Esophagus squamous epithelium (tissue), 5 donors: ENCODE results near the gene SENP2. TPM values are rescaled to one million over a fixed set of nuclear protein-coding genes. Genes with fewer than 3 reads are reported as not detected.

ENCODE experiments used
- DNase-seq: peaks from one replicate; lab custom pipeline; 2025; lab: John Stamatoyannopoulos, UW
- H3K27ac ChIP-seq, 4 donors: fragments of 200-600 bp; sonication (generic); one replicate each; pipeline ENCODE4 v1.5.1; 2016 to 2019; ENCODE audit warnings: mild to moderate bottlenecking in 1 of 4
- H3K27me3 ChIP-seq, 4 donors: fragments of 200-600 bp; sonication (generic); 1 replicate in 3 of 4; 2 replicates in 1 of 4; pipeline versions ENCODE4 v1.5.1 to v1.6.0; 2017 to 2021; ENCODE audit warnings: antibody characterized with exemption in 1 of 4
- H3K36me3 ChIP-seq, 3 donors: fragments of 200-600 bp; sonication (generic); one replicate each; pipeline ENCODE4 v1.5.1; 2016 to 2019
- H3K4me1 ChIP-seq, 3 donors: fragments of 200-600 bp; sonication (generic); one replicate each; pipeline ENCODE4 v1.5.1; 2017 to 2019
- H3K4me3 ChIP-seq, 4 donors: fragments of 200-600 bp; sonication (generic); 1 replicate in 3 of 4; 2 replicates in 1 of 4; pipeline ENCODE4 v1.5.1; 2016 to 2019; ENCODE audit warnings: mild to moderate bottlenecking in 2 of 4, moderate library complexity in 1 of 4
- H3K9me3 ChIP-seq, 3 donors: fragments of 200-600 bp; sonication (generic); one replicate each; pipeline ENCODE4 v1.5.1; 2016 to 2019
- POLR2A ChIP-seq, 4 donors: fragments of 450-650 bp; IDR thresholded peaks; one replicate each; pipeline ENCODE4 v1.6.1; 2017; ENCODE audit warnings: antibody characterized with exemption in 4 of 4, mild to moderate bottlenecking in 4 of 4, moderate library complexity in 3 of 4
- WGBS, 2 donors: methylation state at CpG; one replicate each; pipeline ENCODE4 v1.1.5; 2018; 5-methylcytosine and 5-hydroxymethylcytosine counted together
- intact Hi-C: fragments of 100-400 bp; cut with DNase I; formaldehyde crosslinking; loops from one replicate; pipeline ENCODE4 v1.15.0; 2022
- total RNA-seq, 4 donors: library from RNA; depleted of rRNA; stranded (reverse); fragments of >200 nt; gene quantifications; one replicate each; pipeline ENCODE4 v1.1.0, GENCODE V29; 2016
- TF ChIP-seq, protein P1 (sequence below), 6 experiments: fragments of 450-650 bp in 4 of 6; fragments of 200-600 bp in 2 of 6; sonication (generic) in 2 of 6; IDR thresholded peaks; one replicate each; pipeline ENCODE4 v1.5.1; 2016 to 2019; ENCODE audit warnings: antibody characterized with exemption in 6 of 6, mild to moderate bottlenecking in 4 of 6, moderate library complexity in 4 of 6
- donor health status: DM: yes; HTN: yes; CAD: no.

SENP2 gene
- total RNA-seq, 4 donors from 2014 or later = 9.6 to 33.2 (median 20.1) TPM

DNA sequence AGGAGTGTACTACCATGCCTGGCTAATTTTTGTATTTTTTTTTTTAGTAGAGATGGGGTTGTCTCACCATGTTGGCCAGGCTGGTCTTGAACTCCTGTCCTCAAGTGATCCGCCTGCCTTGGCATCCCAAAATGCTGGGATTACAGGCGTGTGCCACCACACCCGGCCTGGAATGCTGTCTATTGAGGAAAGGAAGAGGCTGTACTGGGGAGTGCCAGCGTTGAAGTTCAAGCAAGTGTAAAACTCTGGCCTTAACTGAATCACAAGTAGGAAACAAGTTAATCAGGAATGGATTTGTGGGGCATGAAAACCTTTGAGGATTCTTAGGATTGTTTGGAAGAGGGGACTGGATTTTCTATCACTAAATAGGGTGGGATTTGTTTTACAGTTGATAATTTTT, 1.4 kb upstream of the SENP2 start:
- peak overlapping the region in 3 of 4 donors; percentile 97 to 99 (median 98) for H3K27ac ChIP-seq
- 48% methylated on average over 4 of the region's 4 CpGs; no CpG with 5 or more reads in 1 of the 2 donors for WGBS, 2 donors
- H3K27me3 ChIP-seq = no peaks in the 10 kb centered on the region
- intact Hi-C loops = no loop called here
- DNase-seq = no peak
- H3K4me1 ChIP-seq = peaks cover 6 to 40% (median 16%) of the 10 kb centered on the region in 3 donors
- no peaks in the 10 kb centered on the region for H3K36me3 ChIP-seq
- no peak for TF ChIP-seq POLR2A (IDR thresholded peaks at IDR 0.05)
- TF ChIP-seq, protein P1, sequence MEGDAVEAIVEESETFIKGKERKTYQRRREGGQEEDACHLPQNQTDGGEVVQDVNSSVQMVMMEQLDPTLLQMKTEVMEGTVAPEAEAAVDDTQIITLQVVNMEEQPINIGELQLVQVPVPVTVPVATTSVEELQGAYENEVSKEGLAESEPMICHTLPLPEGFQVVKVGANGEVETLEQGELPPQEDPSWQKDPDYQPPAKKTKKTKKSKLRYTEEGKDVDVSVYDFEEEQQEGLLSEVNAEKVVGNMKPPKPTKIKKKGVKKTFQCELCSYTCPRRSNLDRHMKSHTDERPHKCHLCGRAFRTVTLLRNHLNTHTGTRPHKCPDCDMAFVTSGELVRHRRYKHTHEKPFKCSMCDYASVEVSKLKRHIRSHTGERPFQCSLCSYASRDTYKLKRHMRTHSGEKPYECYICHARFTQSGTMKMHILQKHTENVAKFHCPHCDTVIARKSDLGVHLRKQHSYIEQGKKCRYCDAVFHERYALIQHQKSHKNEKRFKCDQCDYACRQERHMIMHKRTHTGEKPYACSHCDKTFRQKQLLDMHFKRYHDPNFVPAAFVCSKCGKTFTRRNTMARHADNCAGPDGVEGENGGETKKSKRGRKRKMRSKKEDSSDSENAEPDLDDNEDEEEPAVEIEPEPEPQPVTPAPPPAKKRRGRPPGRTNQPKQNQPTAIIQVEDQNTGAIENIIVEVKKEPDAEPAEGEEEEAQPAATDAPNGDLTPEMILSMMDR (IDR thresholded peaks at IDR 0.05) = no peak
- H3K4me3 ChIP-seq = no peak overlapping the region
- H3K9me3 ChIP-seq = no peaks in the 10 kb centered on the region

DNA sequence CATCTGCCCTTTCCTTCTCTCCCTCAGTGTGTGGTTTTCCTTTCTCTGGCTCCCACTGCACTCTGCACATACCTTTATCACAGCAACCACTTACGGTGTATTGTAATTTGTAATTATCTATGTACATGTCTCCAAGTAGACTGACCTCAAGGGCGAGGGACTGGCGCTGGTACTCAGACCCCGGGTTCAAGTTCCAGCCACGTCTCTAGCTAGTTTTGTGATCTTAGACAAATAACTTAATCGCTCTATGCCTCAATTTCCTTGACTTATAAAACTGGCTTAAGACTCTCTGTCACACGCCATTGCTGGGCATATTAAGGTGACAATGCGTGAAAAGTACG, 607 bp upstream of the SENP2 start:
- intact Hi-C loops = no loop called here

DNA sequence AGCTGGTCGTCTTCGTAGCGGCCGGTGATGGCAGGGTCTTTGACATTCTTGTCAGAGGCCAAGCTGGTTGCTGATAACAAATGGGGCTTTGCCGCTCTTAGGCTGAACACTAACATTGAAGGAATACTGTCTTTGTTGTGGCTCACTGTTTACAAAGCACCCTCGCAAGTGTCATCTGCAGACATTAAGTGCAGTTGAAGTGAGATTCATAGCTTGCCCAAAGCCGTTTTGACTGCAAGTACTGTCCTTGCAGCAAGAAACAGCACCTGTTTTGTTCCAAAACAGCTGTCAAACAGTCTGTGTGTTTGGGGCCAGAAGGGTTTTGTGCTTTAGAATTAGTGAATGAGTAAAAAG, 568 bp downstream of the SENP2 start:
- Histone ChIP-seq H3K4me3 (peak overlapping the region; percentile 77 to 94 (median 90)), H3K9me3 (no peaks in the 10 kb centered on the region), H3K4me1 (peaks cover 6 to 40% (median 16%) of the 10 kb centered on the region in 3 donors), H3K27me3 (no peaks in the 10 kb centered on the region), H3K27ac (peak overlapping the region; percentile 92 to 99 (median 98)), H3K36me3 (peaks cover 0 to 18% (median 0%) of the 10 kb centered on the region in 3 donors)
- DNase-seq = no peak
- intact Hi-C loops = no loop called here
- TF ChIP-seq, protein P1 (IDR thresholded peaks at IDR 0.05) = no peak
- TF ChIP-seq POLR2A (IDR thresholded peaks at IDR 0.05) = no peak
- 0% methylated on average over 2 to 7 of the region's 7 CpGs for WGBS, 2 donors

More for the DNA sequence above, 607 bp upstream of the SENP2 start:
- H3K27ac ChIP-seq = peak overlapping the region; percentile 92 to 99 (median 98)
- H3K27me3 ChIP-seq = no peaks in the 10 kb centered on the region
- TF ChIP-seq, protein P1 (IDR thresholded peaks at IDR 0.05) = no peak
- no peak for TF ChIP-seq POLR2A (IDR thresholded peaks at IDR 0.05)
- H3K4me1 ChIP-seq = peaks cover 6 to 40% (median 16%) of the 10 kb centered on the region in 3 donors
- 40 to 46% methylated on average over 9 of the region's 9 CpGs for WGBS, 2 donors
- no peak for DNase-seq
- H3K9me3 ChIP-seq = no peaks in the 10 kb centered on the region
- H3K4me3 ChIP-seq = peak overlapping the region; percentile 77 to 94 (median 90)
- H3K36me3 ChIP-seq = peaks cover 0 to 6% (median 0%) of the 10 kb centered on the region in 3 donors

DNA sequence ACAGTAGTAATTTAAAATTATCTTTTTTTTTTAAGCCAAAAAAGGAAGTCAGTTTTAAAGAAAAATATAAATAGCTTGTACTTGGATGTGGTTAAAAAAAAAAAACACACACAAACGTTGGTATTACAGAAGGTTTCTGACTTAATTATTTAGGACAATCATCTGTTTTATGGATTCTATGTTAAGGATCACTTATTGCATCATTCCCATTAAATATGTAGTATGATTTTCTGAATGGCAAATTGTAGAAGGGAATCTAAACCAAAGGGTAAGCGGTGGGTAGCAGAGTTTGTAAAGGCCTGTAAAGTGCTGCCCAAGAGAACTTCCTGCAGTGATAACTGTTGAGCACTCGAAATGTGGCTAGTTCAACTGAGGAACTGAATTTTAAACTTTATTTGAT, 8.0 kb downstream of the SENP2 start:
- intact Hi-C loops = no loop called here
- Histone ChIP-seq H3K9me3 (no peaks in the 10 kb centered on the region), H3K4me3 (no peak overlapping the region), H3K27ac (no peak overlapping the region), H3K36me3 (peaks cover 3 to 90% (median 16%) of the 10 kb centered on the region in 3 donors), H3K4me1 (peaks cover 0 to 2% (median 0%) of the 10 kb centered on the region in 3 donors), H3K27me3 (no peaks in the 10 kb centered on the region)
- no peak for DNase-seq
- TF ChIP-seq, protein P1 (IDR thresholded peaks at IDR 0.05) = no peak
- no peak for TF ChIP-seq POLR2A (IDR thresholded peaks at IDR 0.05)
- WGBS, 2 donors = 64 to 67% methylated on average over 3 of the region's 3 CpGs

DNA sequence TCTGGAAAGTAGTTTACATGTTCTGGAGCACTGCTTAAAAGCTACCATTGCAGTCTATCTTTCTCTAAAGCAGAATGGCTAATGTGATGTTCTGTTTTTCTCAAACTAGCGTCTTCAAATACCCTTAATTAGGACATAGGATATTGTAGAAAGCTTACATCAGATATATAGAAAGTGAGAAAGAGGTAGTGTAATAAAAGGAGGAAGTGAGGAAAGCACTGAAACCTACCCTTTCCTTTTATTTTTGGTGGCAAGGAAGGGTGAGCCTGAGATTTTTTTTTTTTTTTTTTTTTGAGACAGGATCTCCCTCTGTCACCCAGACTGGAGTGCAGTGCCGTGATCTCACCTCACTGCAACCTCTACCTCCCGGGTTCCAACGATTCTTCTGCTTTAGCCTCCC, 9.4 kb downstream of the SENP2 start:
- no peak overlapping the region for H3K27ac ChIP-seq
- H3K36me3 ChIP-seq = peaks cover 6 to 98% (median 16%) of the 10 kb centered on the region in 3 donors
- H3K4me1 ChIP-seq = no peaks in the 10 kb centered on the region
- 67 to 71% methylated on average over 4 of the region's 4 CpGs for WGBS, 2 donors
- no peaks in the 10 kb centered on the region for H3K9me3 ChIP-seq
- no peaks in the 10 kb centered on the region for H3K27me3 ChIP-seq
- H3K4me3 ChIP-seq = no peak overlapping the region
- intact Hi-C loops = no loop called here
- no peak for TF ChIP-seq POLR2A (IDR thresholded peaks at IDR 0.05)
- TF ChIP-seq, protein P1 (IDR thresholded peaks at IDR 0.05) = no peak
- DNase-seq = no peak
